ENCODE data around the gene GABRD.

GABRD gene

DNA sequence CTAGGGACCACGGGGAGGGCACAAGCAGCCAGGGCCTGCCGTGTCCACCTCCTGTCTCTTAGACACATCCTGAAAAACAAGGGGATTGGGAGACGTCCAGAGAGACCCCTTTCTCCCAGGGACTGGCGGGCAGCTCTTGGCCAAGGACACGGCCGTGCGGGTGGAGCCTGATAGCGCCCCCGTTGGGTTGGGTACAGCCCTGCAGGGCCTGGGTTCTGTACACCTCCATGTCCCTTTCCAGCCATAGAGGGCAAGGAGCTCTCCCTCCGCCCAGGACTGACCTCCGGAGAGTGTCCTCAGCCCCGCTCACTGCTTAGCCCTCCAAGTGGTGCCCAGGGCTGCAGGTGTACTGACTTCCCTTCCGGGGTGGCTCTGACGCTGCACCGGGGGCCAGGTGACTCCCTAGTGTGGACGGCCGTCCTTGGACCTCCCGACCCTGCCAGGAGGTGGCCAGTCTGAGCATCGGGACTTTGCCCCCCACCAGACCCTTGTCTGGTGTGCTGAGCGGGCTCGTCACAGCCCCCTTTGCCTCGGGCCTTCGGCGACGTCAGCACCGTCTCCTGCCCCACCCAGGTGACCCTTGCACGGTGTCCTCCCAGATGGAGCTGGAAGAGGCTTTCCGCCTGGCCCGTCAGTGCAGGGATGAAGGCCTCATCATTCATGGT lies 36.9 kb downstream of the GABRD start:
- no peak for DNase-seq

DNA sequence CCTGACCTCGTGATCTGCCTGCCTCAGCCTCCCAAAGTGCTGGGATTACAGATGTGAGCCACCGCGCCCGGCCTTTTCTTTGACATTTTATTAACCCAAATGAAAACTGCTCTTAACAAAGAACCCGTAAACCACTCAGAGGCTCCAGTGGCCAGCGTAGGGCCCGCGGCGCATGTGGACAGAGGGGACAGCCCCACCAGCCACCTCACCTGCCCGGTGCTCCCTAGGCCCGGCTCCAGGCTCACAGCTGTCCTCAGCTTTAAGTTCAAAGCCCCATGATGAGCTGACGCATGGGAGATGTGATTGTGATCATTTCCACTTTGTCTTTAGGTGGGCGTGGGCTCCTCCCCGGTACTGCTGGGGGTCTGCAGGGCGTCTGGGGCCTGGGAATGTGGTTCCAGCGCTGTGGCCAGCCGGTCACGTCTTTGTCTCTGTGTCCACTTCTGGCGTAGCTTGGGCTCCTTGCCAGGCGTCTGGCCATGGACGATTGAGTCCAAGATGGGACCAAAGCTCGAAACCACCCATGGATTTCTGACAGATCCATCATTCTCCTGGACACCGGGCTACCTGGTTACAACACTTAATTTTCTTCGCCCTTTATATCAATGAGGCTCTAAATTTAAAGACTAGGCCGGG lies 37.9 kb downstream of the GABRD start:
- DNase-seq, result no peak

DNA sequence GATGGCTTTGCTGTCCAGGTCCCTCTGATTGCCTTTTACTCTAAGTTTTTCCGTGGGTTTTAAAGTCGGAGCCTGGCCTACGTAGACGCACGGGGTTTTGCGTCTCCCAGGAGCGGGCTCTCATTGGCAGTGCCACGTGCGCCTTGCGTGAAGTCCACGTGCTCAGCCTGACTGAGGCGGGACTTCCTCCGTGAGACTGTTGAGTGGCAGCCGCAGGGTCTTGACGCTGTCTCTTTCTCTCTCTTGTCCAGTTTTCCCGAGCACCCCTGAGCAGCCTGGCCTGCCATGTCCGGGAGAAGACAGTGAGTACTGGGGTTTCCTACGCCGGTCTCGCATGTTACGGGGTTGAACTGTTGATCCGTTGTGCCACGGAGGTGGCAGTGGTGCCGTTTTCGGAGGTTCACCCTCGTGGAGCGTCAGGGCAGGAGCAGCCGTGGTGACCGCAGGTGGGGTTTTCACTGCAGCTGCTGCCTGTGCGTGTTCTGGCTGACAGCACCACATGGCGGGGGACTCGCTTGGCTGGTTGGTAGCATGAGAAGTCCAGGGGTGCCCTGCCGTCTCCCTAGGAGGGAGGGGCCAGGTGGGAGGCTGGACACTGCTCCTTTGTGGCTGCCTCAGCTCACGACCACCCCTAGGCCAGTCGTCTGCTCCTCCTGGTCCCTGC lies 40.3 kb downstream of the GABRD start:
- no peak for DNase-seq

DNA sequence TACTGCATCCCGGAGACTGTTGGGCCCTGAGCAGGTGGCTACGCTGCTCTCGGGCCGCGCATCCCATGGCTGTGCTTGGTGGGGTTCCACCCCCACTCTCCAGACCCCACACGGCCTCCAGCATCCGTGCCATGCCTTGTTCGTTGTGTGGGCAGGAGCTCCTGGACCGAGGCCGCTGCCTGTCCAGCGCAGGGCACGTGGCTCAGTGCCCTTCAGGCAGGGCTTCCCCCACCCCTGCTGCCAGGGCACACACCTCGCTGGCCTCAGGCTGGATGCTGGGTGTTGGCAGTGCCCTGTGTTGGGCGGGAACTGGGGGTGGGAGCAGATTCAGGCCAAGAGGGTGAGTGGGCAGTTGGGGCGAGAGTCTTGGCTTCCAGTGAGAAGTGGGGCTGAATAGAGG lies 40.9 kb downstream of the GABRD start:
- DNase-seq, result no peak

DNA sequence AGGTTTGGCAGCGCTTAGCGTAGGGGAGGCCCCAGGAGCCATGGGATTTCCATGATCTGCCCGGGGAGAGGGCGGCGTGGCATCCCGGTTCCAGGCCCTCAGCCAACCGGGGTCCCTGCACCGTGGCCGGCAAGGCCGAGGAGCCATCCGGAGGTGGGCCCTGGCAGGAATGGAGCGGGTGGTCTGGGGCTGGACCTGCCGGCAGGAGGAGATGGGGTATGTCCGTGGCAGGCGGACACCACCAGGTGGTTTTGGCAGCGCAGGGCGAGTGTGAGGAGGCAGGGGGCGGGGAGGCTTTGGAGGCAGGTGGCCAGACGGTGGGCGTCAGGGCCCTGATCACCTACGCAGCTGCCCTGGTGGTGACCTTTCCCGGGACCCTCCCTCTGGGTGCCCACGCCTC lies 41.4 kb downstream of the GABRD start:
- DNase-seq, result no peak

DNA sequence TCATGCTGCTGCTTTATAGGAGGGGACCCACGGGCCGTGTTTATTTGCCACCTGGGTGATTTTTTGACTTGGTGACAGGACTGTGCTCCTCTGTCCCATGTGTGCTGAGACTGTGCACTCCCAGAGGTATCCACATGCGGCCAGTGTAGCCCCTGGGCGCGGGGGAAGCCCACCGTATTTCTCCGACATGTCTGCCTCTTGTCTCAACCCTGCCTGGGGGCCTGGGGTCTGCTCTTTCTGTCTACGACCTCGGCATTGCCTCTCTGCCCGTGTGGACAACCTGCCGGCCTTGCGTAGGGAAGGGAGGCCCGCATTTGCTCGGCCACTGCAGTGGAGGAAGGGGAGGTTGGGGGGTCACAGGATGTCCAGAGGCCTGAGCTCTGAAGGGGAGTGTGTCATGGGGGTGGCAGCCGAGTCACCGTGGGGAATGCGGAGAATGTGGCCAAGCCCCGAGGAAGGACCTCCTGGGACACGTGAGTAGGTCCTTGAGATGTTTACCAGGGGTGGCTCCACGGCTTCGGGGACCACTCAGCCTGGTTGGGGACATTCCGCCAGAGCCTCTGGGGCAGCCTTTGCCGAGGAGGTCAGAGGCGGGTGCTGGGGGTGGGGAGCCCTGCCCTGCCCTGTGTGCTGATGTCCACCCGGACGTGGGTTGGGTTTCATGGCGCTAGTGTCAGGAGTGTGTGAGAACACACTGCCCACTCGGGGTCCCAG lies 42.1 kb downstream of the GABRD start:
- no peak for DNase-seq

DNA sequence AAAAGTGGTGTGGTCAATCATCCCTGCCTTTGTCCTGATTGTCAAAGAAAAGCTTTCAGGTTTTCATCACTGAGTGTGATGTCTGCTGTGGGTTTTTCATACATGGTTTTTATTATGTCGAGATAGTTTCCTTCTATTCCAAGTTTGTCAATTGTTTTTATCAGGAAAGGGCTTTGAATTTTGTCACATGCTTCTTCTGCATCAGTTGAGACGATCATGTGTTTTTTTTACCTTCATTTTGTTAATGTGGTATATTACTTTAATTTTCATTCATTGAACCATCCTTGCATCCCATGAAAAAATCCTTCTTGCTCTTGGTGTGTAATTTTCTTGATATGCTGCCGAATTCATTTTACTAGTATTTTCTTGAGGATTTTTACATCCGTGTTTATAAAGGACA lies 46.6 kb downstream of the GABRD start:
- no peak for DNase-seq

DNA sequence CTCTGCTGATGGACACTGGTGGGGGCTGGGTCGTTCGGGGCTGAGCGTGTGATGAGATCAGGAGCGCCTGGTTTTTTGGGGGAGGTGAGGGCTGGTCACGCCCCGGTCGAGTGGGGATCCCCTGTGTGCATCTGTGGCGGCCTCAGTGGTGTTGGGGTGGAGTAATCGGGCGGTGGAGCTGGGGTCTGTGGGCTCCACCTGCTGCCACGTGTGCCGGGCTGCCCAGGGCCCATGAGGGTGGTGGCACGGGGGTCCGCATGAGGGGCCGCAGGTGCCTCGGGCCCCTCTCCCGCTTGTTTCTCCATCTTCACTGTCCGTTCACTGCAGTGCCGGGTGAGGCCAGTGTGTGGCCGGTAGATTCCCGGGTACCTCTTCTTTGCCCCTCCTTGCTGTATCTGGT lies 48.2 kb downstream of the GABRD start:
- no peak for DNase-seq

DNA sequence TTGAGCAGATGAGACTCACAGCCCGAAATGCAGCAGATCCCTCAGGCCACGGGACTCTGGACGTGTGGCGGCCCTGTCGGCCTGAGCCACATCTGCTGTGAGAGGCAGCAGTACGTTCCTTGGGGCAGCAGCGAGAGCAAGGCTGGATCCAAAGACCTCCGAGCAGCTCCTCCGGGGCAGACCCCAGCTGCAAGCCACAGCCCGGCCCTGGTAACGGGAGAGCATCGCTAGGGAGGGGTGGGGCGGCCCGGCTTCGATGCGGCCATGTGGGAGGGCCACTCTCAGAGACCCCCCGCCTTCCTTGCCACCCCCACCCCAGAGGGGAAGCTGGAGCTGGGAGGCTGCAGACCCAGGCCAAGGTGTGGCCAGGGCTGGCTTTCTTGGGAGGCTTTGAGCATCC lies 48.8 kb downstream of the GABRD start:
- no peak for DNase-seq

DNA sequence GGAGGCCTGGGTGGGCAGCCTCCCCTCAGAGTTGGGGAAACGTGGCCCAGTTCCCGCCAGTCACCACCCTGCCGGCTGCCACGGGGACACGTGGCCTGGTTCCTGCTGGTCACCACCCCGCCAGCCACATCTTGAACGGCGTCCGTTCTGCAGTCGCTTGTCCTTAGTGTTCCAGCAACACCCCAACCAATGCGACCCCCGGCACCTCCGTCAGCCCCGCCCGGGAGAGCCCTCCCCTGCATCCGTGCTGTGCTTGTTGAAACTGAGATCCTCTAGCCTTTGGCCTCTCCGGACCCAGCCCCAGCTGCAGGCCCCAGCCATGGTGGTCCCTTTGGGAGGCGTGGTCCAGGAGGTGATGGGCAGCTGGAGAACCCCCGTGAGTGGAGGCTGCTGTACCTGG lies 49.8 kb downstream of the GABRD start:
- DNase-seq, result no peak

DNA sequence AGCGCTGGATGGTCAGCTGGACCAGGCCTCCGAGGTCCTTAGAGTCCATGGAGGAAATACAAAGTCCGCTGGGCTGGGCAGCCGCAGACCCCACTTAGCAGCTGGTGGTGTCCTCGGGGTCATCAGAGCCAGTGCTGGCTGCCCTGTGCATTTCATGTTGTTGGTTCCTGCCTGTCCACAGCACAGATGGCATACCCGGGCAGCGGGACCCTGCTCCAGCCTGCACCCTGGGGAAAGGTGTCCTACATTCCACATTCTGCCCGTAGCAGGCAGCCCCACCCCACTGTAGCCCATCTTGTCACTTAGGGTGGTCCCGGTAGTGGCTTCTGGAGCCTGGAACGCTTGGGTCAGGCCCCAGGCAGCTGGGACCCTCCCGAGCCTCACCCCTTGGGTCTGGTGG lies 50.9 kb downstream of the GABRD start:
- DNase-seq, result no peak

DNA sequence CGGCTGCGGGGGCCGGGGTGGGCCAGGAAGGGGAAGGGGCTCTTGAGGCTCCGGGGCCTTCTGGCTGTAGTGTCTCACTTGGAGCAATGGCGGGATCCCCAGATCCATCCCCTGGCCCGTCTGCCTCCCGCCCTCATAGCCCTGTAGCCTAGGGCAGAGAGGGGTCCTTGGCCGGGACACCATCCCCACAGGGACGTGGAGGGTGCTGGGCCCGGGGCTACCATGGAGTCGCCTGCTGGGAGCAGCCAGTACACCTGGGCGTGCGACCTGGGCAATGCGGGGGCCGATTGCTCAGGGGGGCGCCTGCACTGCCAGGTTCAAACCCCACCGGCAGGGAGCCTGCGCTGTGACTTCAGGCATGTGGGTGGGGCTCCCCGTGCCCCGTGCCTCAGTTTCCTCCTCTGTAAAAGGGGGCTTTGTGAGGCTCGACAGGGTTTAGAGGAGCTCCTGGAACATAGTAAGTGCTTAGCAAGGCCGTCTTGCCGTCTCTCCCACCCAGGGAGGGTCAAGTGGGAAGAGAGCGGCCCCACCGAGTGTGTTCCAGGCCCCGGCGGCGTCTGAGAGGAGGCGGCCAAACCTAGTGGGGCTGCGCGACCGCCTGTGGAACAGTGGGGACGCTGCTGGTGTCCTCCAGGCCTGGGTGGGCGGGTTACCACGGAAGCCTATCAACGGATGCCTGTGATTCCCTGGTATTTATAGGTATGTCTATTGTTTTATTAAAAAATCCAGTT lies 51.8 kb downstream of the GABRD start:
- DNase-seq, result no peak

DNA sequence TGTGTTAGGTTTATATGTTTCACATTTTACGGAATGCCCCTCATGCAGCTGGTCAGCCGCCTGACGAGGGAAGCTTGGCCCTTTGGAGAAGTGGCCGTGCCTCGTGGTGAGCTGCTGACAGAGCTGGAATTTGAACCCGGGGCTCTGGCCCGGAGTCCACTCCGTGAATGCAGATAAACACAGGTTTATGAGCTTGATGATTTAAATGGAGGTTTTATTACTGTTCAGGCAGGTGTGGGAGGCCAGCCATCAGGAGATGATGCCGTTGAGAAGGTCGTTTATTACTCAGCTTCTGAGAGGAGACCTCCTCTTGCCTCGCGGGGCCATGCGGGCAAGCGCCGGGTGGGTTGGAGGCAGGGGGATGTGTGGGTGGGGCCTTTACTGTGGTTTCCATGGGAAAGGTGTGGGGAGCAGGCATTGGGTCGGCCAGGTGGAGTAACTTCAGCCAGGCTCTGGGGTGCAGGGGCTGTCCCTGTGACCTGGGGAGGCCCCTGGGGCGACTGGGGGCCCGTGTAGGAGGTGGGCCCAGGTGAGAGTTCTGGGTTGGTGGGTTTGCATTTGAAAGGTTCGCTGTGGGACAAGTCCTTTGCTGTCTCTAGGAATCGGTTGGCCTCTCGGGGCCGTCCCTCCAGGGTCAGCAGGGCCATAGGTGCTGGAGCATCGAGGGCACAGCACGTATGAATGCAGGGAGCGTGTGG lies 53.1 kb downstream of the GABRD start:
- no peak for DNase-seq

DNA sequence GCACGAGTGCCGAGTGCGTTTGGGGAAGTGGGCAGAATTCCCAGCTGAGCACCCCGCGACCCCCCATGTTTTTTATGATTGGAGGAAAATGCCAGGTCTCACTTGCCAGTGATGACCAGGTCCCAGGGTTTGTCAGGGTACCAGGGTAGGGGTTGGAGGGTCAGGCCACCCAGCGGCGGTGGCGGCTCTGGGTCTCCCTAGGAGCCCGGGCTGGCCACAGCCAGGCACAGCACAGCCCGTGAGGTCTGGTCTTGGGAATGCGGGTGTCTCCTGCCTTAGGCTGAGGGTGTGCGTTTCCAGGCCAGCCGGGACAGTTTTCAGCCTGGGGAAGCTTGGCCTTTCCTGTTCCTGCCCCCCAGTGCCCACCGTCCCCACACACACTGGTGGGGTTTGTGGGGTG lies 53.7 kb downstream of the GABRD start:
- no peak for DNase-seq

DNA sequence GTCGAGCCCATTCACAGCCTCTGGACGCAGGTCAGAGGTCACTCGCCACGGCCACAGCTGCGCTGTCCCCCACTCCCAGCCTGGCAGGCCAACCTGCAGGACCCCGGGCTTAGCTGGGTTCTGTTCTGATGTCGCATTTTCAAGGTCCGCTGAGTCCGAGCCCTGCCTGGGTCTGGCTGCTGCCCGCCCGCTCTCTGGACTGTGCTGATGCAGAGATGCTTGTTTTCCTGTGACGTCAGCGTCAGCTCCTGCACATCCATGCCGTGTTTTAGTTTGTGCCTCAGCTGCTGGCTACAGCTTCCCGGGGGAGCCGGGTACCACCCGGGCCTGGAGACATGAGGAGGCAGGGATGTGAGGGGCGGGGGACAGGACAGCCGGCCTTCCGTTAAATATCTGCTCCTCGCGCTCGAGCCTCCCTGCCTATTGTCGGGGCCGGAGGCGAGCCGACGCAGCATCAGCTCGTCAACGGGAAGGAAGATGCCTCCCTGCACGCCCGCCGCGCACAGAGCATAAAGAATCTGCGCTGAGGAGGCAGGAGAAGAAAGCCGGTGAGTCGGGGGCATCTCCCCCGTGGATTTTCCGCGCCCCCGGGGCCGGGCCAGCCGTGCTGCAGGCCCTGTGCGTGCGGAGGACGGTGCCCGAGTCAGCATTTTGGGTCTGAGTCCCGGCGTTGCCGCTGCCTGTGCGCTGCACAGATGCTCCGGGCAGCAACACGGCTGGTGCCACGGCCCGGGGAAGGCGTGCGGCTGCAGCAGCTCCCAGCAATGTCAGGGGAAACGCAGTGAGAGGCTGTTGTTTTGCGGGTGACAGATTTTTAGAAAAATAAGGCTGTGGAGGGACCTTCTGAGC lies 54.5 kb downstream of the GABRD start:
- DNase-seq, result no peak

DNA sequence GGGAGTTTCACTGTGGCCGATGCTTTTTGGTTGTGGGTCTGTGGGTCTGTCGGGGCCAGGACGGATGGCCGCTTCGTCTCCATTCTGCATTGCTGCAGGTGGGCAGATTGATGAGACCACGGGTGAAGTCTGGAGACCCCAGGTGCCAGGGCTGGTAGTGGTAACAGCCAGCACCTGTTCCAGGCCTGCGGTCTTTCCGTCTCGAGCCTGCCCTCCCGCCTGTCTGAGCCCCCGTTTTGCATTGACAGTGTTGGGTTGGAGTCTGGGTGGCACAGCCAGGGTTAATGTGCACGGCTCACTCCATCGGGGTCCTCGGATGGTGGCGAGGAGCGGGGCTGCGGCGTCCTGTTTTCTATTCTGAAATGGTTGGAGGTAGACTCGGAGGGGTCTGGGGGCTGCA lies 55.3 kb downstream of the GABRD start:
- no peak for DNase-seq

DNA sequence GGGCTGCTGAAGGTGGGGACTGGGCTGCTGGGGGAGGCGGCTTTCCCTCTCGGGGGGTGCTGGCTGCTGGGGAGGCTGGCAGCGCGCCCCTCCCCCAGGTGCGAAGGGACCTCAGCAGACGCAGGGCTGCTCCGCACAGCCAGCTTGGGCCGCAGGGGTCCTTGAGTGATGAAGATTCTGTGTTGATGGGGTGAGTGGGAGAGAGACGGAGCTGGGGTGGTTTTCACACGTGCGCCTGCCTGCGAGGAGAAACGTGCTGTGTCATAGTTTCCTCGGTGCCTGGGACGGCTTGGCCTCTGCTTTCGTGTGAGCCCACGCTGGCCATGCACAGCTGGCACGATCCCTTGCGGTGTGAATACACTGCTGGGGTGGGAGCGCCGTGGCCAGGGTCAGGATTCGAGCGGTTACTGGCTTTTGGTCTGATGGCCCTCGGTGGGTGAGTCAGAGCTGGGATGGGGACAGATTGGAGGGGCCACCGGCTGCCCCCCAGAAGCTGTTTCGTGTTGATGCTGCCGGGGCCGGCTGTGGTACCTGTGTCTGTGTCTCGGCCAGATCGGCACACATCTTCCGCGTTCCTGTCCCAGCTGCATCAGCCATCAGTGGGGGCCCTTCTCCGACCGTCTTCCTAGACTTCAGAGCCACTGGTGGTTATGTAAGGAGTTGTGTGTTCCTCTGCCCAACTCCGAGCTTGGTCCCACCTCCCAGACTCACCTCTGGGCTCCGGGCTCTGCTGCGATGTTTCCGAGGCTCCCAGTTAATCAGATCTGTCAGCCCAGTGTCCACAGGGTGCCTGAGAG lies 56.0 kb downstream of the GABRD start:
- no peak for DNase-seq

DNA sequence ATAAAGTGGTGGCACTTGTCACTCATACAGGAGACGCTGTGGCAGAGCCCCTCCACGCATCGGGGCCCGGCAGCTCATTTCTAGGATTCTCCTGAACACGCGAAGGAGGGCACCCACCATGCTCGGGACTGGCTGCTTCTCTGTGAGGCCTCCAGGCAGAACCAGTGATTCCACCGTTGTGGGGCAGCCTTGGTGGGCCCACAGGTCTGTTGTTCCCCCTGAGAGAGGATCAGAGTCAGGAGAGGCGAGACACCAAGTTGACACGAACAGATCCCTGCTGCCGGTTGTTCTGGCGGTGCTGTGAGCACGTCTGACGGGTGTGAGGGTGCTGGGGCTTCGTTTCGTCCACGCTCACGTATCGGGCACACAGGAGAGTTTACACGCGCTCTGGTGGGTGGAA lies 57.7 kb downstream of the GABRD start:
- DNase-seq, result no peak

DNA sequence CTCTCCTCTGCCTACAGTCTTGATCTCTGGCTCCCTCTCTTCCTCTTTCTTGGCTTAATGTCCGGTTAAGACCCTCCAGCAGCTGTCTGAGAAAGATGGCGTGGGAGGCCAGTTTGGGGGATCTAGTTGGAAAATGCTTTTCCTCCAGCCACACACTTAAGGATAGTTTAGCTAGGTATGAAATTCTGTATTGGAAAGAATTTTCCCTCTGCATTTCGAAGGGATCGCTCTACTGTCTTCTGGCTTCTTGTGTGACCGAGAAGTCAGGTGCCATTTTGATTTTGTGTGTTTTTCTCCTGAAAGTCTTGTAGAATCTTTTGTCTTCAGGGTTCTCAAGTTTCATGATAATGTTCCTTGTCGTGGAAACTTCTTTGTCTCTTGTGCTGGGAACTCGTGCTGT lies 59.0 kb downstream of the GABRD start:
- no peak for DNase-seq

DNA sequence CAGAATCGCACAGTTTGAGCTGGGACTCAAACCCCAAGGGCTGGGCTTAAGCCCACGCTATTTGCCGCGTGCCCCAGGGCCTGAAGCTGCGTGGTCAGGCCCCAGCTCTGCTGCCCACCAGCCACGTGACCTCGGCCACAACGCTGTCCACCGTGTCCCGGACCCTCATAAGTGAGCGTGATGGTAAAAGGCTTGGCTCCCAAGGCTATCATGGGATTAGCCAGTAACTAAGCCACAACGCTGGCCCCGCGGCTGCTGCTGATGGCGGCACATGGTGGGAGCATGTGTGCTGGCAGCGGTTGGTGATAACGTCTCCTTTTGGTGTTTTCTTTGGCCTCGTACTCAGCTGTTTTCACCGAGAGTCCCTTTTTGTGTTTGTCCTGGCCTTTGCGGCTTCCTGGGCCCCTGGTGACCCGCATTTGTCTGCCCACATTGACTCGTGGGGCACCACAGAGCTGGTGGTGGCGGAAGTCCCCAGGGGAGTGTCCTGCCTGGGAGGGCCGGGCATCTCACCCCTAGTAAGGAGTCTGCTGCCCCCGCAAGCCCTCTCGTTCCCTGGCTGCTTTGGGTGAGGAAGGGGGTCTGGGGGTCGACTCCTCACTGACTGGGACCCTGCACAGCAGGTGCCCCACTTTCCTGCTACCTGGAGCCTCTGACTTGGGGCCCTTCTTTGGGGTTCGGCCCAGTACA lies 60.4 kb downstream of the GABRD start:
- no peak for DNase-seq

All from CD4-positive, alpha-beta T cell treated with Interleukin-10 for 1 hour (primary cell).